Erythroblast (primary cell): ENCODE measurements around the gene ATXN7L1.

ENCODE experiments used
- GATA1 ChIP-seq: IDR thresholded peaks from 2 replicates; pipeline ENCODE4 v1.6.1; 2011; ENCODE audit warnings: low read depth, mild to moderate bottlenecking, control low read depth, low read length, moderate library complexity
- POLR2A ChIP-seq: IDR thresholded peaks from 2 replicates; pipeline ENCODE4 v1.6.1; 2011; ENCODE audit warnings: mild to moderate bottlenecking, low read length

DNA sequence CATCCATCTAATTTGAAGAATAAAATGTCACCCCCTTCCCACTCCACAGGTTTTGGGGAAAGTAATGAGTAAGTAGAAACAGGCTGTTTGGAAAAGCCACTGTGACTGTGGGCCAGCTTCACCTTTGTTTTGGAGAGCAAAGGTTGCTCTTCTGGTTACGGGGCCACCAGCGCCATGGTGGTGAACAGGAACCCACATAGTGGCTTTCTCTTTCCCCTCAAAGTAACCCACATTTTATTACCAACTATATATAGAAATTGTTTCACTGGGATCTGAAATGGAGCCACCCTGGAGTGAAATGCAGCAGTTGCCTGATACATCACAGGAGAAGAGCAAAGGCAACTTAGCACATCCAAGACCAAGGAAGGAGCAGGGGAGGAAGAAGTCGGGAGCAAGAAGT lies 182.8 kb downstream of the ATXN7L1 start:
- TF ChIP-seq POLR2A (no peak), GATA1 (no peak)
